WI38 (cell line): ENCODE data around the gene MEDAG.

ENCODE experiments used
- H3K4me3 ChIP-seq: 2 replicates; pipeline ENCODE4 v1.5.1; 2011; ENCODE audit warnings: low read depth, mild to moderate bottlenecking, control low read depth, low read length
- TF ChIP-seq, protein P1 (sequence below): IDR thresholded peaks from 2 replicates; pipeline ENCODE4 v1.5.1; 2012; ENCODE audit warnings: low read depth, mild to moderate bottlenecking, control low read depth, low read length

MEDAG gene

DNA sequence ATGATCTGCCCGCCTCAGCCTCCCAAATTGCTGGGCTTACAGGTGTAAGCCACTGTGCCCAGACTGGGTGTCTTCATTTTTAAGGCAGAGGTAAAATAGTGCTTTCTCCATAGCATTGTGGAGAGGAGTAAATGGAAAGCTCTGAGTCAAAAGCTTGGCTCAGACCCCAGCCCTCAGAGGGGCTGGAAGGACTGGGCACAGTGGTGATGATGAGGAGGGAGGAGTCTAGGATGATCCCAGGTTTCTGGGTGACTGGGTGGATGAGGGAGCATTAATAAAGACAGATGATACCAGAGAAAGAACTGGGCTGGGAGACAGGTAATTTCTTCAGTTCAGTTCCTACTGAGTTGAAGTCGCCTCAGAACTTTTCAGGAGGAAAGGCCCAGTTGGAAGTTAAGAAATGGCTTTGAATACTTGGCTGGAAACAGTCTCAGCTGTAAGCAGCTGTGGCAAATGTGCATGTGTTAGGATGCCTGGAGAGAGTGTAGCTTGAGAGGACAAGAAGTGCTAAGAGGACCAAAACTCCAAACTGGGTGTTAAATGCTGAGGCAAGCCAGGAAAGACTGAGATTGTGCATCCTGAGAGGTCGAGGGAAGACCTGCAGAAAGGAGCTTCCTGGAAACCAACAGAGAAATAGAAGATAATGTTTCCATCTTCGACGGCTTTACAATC lies 37.1 kb upstream of the MEDAG start:
- H3K4me3 ChIP-seq, result peak overlapping the region; percentile 29
- TF ChIP-seq, protein P1, sequence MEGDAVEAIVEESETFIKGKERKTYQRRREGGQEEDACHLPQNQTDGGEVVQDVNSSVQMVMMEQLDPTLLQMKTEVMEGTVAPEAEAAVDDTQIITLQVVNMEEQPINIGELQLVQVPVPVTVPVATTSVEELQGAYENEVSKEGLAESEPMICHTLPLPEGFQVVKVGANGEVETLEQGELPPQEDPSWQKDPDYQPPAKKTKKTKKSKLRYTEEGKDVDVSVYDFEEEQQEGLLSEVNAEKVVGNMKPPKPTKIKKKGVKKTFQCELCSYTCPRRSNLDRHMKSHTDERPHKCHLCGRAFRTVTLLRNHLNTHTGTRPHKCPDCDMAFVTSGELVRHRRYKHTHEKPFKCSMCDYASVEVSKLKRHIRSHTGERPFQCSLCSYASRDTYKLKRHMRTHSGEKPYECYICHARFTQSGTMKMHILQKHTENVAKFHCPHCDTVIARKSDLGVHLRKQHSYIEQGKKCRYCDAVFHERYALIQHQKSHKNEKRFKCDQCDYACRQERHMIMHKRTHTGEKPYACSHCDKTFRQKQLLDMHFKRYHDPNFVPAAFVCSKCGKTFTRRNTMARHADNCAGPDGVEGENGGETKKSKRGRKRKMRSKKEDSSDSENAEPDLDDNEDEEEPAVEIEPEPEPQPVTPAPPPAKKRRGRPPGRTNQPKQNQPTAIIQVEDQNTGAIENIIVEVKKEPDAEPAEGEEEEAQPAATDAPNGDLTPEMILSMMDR, result no peak

- TF ChIP-seq, protein P1, result no peak
- peak overlapping the region; percentile 29 for H3K4me3 ChIP-seq
These were observed 36.6 kb upstream of the MEDAG start for GRCh38 chr13:30869491-30869890.

- H3K4me3 ChIP-seq, result peak overlapping the region; percentile 37
- TF ChIP-seq, protein P1, result no peak
These were observed 35.8 kb upstream of the MEDAG start for GRCh38 chr13:30870049-30870884.

- TF ChIP-seq, protein P1, result no peak
- peak overlapping the region; percentile 10; the same call in 1 of the 2 replicates for H3K4me3 ChIP-seq
These were observed 35.0 kb upstream of the MEDAG start for GRCh38 chr13:30870916-30871587.

- no peak overlapping the region for H3K4me3 ChIP-seq
- TF ChIP-seq, protein P1, result no peak
These were observed 34.3 kb upstream of the MEDAG start for GRCh38 chr13:30871588-30872275.

- no peak overlapping the region for H3K4me3 ChIP-seq
- TF ChIP-seq, protein P1, result no peak
These were observed 33.8 kb upstream of the MEDAG start for GRCh38 chr13:30872276-30872594.
